RWPE2 (cell line): Measurements from ENCODE around the gene EPN1.
A peak's percentile ranks its signal among the peaks of the same experiment; 100 is the strongest.

Experiments used
- ATAC-seq: fragments of 200-7000 bp; cut with Tn5 transposase; 3 replicates; pipeline ENCODE4 v1.9.1; 2021; ENCODE audit warnings: low read depth
- DNase-seq: peaks from one replicate; pipeline ENCODE4 v3.0.0-alpha.2; 2020; ENCODE audit warnings: low spot score
- H3K27ac ChIP-seq: fragments of 450-650 bp; 2 replicates; pipeline ENCODE4 v1.5.1; 2017; ENCODE audit warnings: mild to moderate bottlenecking; ENCODE audit not compliant: poor library complexity, severe bottlenecking
- H3K27me3 ChIP-seq: fragments of 250-450 bp; sonication (Bioruptor Pico); 2 replicates; pipeline ENCODE4 v1.5.1; 2021; ENCODE audit warnings: mild to moderate bottlenecking, moderate library complexity; ENCODE audit not compliant: insufficient read depth, poor library complexity, severe bottlenecking
- H3K36me3 ChIP-seq: fragments of 250-450 bp; sonication (Bioruptor Pico); 2 replicates; pipeline ENCODE4 v1.5.1; 2020; ENCODE audit warnings: low read depth, mild to moderate bottlenecking, moderate library complexity
- H3K4me1 ChIP-seq: fragments of 250-450 bp; sonication (Bioruptor Pico); 2 replicates; pipeline ENCODE4 v1.5.1; 2021; ENCODE audit warnings: mild to moderate bottlenecking, moderate library complexity; ENCODE audit not compliant: insufficient read depth, poor library complexity, severe bottlenecking
- H3K4me3 ChIP-seq: fragments of 250-450 bp; sonication (Bioruptor Pico); 2 replicates; pipeline ENCODE4 v1.5.1; 2021; ENCODE audit warnings: mild to moderate bottlenecking, moderate library complexity; ENCODE audit not compliant: severe bottlenecking
- H3K9me3 ChIP-seq: fragments of 250-450 bp; sonication (Bioruptor Pico); 2 replicates; pipeline ENCODE4 v1.5.1; 2021; ENCODE audit warnings: mild to moderate bottlenecking, moderate library complexity; ENCODE audit not compliant: severe bottlenecking
- TF ChIP-seq, protein P1 (sequence below): fragments of 450-650 bp; IDR thresholded peaks from one replicate; pipeline ENCODE4 v1.5.1; 2017; ENCODE audit warnings: mild to moderate bottlenecking, moderate library complexity; ENCODE audit not compliant: poor library complexity, severe bottlenecking

EPN1 gene

DNA sequence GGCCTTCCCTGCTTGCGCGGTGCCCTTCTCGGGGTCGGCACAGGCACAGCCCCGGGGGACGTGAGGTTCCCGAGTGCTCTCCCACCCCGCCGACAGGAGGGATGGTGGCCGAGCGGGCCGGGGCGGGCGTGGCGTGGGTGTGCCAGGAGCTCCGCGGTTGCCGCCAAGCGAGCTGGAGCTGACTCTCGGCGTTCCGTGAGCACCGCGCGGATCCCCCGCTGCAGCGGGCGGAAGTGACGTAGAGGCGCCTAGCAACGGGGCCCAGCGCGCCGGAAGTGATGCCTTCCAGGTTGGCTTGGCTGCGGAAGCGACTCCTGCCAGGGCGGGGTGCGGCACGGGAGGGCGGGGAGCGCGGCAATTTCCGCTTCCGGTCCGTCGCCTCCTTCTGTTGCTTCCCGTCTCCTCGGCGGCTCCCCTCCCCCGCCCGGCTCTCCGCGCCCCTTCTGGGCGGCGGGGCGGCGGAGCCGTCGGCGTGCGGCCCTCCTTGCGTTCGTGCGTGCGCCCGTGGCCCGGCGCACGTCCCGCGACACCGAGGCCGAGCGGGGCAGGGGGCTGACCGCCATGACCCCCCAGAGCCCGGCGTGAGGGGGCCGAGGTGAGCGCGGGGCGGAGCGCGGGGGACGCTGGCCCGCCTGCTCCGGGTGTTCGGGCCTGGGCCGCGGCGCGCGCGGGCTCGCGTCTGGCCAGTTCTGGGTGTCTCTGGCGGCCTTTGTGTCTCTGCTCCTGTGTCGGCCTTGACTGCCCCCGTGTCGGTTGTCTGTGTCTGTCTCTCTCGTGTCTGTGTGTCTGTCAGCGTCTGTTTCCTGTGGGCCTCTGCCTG, at the start of gene EPN1:
TSS of gene EPN1 (plus strand) at position 386 of the 820 bp plus-strand sequence. CDS start 3,402 bp downstream, outside the sequence.
- ATAC-seq, result peak; percentile 86
- no peaks in the 10 kb centered on the region for H3K27me3 ChIP-seq
- H3K36me3 ChIP-seq, result peaks cover 77% of the 10 kb centered on the region
- H3K4me1 ChIP-seq, result peaks cover 16% of the 10 kb centered on the region
- H3K4me3 ChIP-seq, result peak within 1 kb of the TSS; percentile 90
- peak within 1 kb of the TSS; percentile 59 for H3K27ac ChIP-seq
- peak; percentile 97 for DNase-seq
- H3K9me3 ChIP-seq, result no peaks in the 10 kb centered on the region
- TF ChIP-seq, protein P1, sequence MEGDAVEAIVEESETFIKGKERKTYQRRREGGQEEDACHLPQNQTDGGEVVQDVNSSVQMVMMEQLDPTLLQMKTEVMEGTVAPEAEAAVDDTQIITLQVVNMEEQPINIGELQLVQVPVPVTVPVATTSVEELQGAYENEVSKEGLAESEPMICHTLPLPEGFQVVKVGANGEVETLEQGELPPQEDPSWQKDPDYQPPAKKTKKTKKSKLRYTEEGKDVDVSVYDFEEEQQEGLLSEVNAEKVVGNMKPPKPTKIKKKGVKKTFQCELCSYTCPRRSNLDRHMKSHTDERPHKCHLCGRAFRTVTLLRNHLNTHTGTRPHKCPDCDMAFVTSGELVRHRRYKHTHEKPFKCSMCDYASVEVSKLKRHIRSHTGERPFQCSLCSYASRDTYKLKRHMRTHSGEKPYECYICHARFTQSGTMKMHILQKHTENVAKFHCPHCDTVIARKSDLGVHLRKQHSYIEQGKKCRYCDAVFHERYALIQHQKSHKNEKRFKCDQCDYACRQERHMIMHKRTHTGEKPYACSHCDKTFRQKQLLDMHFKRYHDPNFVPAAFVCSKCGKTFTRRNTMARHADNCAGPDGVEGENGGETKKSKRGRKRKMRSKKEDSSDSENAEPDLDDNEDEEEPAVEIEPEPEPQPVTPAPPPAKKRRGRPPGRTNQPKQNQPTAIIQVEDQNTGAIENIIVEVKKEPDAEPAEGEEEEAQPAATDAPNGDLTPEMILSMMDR, result no peak

DNA sequence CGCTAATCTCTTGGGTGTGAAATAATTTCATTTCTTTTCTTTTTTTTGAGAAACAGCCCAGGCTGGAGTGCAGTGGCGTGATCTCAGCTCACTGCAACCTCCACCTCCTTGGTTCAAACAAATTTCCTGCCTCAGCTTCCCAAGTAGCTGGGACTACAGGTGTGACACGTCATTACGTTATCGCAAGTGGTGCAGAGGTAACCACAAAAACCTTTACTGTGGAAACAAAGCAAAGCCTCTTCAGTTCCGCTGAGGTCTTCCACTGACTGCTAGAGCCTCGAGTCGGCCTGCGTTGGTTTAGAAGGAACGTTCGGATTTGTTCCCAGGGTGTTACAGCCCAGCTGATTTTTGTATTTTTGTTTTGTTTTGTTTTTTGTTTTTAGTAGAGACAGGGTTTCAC, 48.7 kb upstream of the EPN1 start:
- no peaks in the 10 kb centered on the region for H3K27me3 ChIP-seq
- H3K4me1 ChIP-seq, result peaks cover 4% of the 10 kb centered on the region
- DNase-seq, result no peak
- H3K9me3 ChIP-seq, result no peaks in the 10 kb centered on the region
- H3K4me3 ChIP-seq, result no peak overlapping the region
- H3K36me3 ChIP-seq, result no peaks in the 10 kb centered on the region
- no peak overlapping the region for H3K27ac ChIP-seq
- no peak for ATAC-seq
- TF ChIP-seq, protein P1, result no peak

DNA sequence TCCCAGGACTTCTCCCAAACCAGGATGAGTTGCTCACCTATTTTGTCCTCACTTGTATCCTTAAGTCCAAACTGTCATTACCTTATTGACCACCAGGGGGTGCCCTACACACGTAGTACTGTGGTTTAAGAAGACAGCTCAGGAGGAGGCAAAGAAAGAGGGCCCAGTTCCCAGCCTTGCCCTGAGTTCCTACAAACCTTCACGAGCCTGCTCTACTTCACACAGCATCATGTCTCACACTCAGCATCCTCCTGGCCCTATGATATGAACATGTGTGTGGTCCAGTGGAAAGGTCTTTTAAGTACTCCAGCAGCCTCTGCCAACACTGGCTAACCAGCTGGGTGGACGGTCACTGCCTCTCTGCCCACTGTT, 42.6 kb upstream of the EPN1 start:
- peak; percentile 53 for ATAC-seq
- TF ChIP-seq, protein P1, result peak; percentile 82
- Histone ChIP-seq H3K4me3 (no peak overlapping the region), H3K27me3 (no peaks in the 10 kb centered on the region), H3K27ac (no peak overlapping the region), H3K9me3 (no peaks in the 10 kb centered on the region), H3K4me1 (peaks cover 5% of the 10 kb centered on the region), H3K36me3 (no peaks in the 10 kb centered on the region)
- no peak for DNase-seq

DNA sequence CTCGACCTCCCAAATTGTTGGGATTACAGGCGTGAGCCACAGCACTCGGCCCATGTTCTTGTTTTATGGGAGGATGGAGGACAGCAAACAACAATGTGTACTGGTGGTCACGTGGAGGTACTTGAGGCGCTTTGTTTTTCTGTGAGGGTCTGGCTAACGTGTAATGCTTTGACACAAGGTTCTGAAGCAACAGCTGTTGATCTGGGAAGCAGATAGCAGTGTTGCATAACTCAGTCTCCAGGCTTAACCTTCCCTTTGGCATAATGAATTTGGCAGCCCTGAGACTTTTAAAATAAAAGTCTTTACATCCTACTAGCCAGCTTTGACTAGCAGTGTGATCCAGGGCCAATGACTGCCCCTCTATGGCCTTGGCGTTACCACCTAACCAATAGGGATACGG, 41.2 kb upstream of the EPN1 start:
- H3K36me3 ChIP-seq, result 0 out of 2 replicates have a peak, but pooled peaks cover 3% of the 10 kb centered on the region
- TF ChIP-seq, protein P1, result no peak
- no peaks in the 10 kb centered on the region for H3K9me3 ChIP-seq
- ATAC-seq (no peak), DNase-seq (no peak)
- H3K27ac ChIP-seq, result no peak overlapping the region
- no peaks in the 10 kb centered on the region for H3K27me3 ChIP-seq
- no peak overlapping the region for H3K4me3 ChIP-seq
- H3K4me1 ChIP-seq, result peaks cover 5% of the 10 kb centered on the region

DNA sequence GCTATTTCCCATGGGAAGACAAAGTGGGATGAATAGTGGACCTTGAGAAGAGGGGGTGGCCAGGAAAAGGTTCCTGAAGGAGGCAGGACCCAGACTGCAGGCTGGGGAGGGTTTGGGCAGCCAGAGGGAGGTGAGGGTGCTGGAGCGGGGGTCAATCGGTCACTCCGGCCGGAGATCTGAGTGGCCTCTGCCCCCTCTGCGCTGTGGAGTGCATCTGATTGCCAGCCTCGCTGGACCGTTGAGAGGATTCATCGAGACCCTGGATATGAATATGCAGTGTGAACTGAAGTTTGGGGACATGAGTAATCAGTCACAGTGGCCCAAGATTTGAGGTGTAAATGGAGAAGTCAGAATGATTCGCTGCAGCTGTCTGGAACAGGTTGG, 39.7 kb upstream of the EPN1 start:
- TF ChIP-seq, protein P1, result no peak
- DNase-seq (no peak), ATAC-seq (no peak)
- Histone ChIP-seq H3K27ac (peak overlapping the region; percentile 39), H3K4me3 (peak overlapping the region; percentile 92), H3K9me3 (no peaks in the 10 kb centered on the region), H3K27me3 (no peaks in the 10 kb centered on the region), H3K36me3 (0 out of 2 replicates have a peak, but pooled peaks cover 3% of the 10 kb centered on the region), H3K4me1 (peaks cover 5% of the 10 kb centered on the region)
